ENCODE results near the gene AP2A2.

- TF ChIP-seq POLR2A (IDR thresholded peaks at IDR 0.05; ENCODE audit: low read depth, low read length) (no peak), FOS (IDR thresholded peaks at IDR 0.05; ENCODE audit: low read depth, low read length) (no peak), MAFK (IDR thresholded peaks at IDR 0.05; ENCODE audit: low read depth, low read length) (no peak), RFX5 (IDR thresholded peaks at IDR 0.05; ENCODE audit: low read depth, low read length) (no peak), NFE2L2 (IDR thresholded peaks at IDR 0.05; ENCODE audit: low read depth, low read length) (no peak), SMC3 (IDR thresholded peaks at IDR 0.05; ENCODE audit: low read depth, low read length) (no peak), RAD21 (IDR thresholded peaks at IDR 0.05; ENCODE audit: low read length) (no peak), ELK1 (IDR thresholded peaks at IDR 0.05; ENCODE audit: borderline replicate concordance, low read depth, low read length) (no peak), CEBPB (IDR thresholded peaks at IDR 0.05; ENCODE audit: low read depth, low read length) (no peak), MAZ (IDR thresholded peaks at IDR 0.05; ENCODE audit: borderline replicate concordance, low read depth, low read length) (no peak), RCOR1 (IDR thresholded peaks at IDR 0.05; ENCODE audit: insufficient replicate concordance, low read length) (no peak), BHLHE40 (IDR thresholded peaks at IDR 0.05; ENCODE audit: low read depth, low read length) (no peak), USF2 (IDR thresholded peaks at IDR 0.05; ENCODE audit: low read depth, low read length) (no peak)
- TF ChIP-seq, protein P1, sequence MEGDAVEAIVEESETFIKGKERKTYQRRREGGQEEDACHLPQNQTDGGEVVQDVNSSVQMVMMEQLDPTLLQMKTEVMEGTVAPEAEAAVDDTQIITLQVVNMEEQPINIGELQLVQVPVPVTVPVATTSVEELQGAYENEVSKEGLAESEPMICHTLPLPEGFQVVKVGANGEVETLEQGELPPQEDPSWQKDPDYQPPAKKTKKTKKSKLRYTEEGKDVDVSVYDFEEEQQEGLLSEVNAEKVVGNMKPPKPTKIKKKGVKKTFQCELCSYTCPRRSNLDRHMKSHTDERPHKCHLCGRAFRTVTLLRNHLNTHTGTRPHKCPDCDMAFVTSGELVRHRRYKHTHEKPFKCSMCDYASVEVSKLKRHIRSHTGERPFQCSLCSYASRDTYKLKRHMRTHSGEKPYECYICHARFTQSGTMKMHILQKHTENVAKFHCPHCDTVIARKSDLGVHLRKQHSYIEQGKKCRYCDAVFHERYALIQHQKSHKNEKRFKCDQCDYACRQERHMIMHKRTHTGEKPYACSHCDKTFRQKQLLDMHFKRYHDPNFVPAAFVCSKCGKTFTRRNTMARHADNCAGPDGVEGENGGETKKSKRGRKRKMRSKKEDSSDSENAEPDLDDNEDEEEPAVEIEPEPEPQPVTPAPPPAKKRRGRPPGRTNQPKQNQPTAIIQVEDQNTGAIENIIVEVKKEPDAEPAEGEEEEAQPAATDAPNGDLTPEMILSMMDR (conservative IDR thresholded peaks at IDR 0.05; ENCODE audit: low read depth, low read length) = no peak
Measured at GRCh38 chr11:893008-893654, 32.5 kb upstream of the AP2A2 start.

All from IMR-90 (cell line).